HUES64 (cell line): ENCODE data around the gene RBM18. TPM values are rescaled to one million over a fixed set of nuclear protein-coding genes. Genes with fewer than 3 reads are reported as not detected.
A peak's percentile ranks its signal among the peaks of the same experiment; 100 is the strongest.

Experiments
- H3K27ac ChIP-seq: 2 replicates; pipeline ENCODE4 v1.7.0; 2013; ENCODE audit warnings: low read depth, low read length, inconsistent platforms
- H3K27me3 ChIP-seq: 2 replicates; pipeline ENCODE4 v1.6.1; 2013; ENCODE audit warnings: mild to moderate bottlenecking, low read length; ENCODE audit not compliant: insufficient read depth
- H3K36me3 ChIP-seq: 2 replicates; pipeline ENCODE4 v1.6.1; 2013; ENCODE audit warnings: mild to moderate bottlenecking, low read length; ENCODE audit not compliant: insufficient read depth
- H3K4me1 ChIP-seq: 2 replicates; pipeline ENCODE4 v1.6.1; 2013; ENCODE audit warnings: mild to moderate bottlenecking, low read length, moderate library complexity; ENCODE audit not compliant: insufficient read depth
- H3K4me3 ChIP-seq: 2 replicates; pipeline ENCODE4 v1.5.1; 2013; ENCODE audit warnings: mild to moderate bottlenecking, low read length, moderate library complexity
- H3K9ac ChIP-seq: 2 replicates; pipeline ENCODE4 v1.6.1; 2013; ENCODE audit warnings: mild to moderate bottlenecking, low read depth, low read length
- H3K9me3 ChIP-seq: 2 replicates; pipeline ENCODE4 v1.6.1; 2013; ENCODE audit warnings: low read depth, low read length; ENCODE audit not compliant: insufficient read depth
- WGBS: fragments of 150-250, 120-280 bp; methylation state at CpG from one replicate; pipeline ENCODE4 v1.1.7; 2013; ENCODE audit warnings: missing lambda C conversion rate; 5-methylcytosine and 5-hydroxymethylcytosine counted together
- polyA plus RNA-seq, 2 experiments: library from polyadenylated mRNA; stranded (reverse); fragments of 50-300 nt; gene quantifications; one replicate each; pipeline ENCODE4 v1.2.3, GENCODE V29; 2013

The RBM18 gene
- 15.5 TPM for polyA plus RNA-seq (2013, experiment 1 of 2)
- polyA plus RNA-seq (2013, experiment 2 of 2) = 19.0 TPM

- no peaks in the 10 kb centered on the region for H3K27me3 ChIP-seq
- H3K4me3 ChIP-seq = peak within 1 kb of the TSS; percentile 93
- WGBS = under 1% methylated on average over 60 of the region's 60 CpGs
- H3K9me3 ChIP-seq = no peaks in the 10 kb centered on the region
- H3K36me3 ChIP-seq = peaks cover 12% of the 10 kb centered on the region
- peak within 1 kb of the TSS; percentile 91 for H3K9ac ChIP-seq
- peaks cover 13% of the 10 kb centered on the region for H3K4me1 ChIP-seq
- H3K27ac ChIP-seq = peak within 1 kb of the TSS; percentile 85
Measured at GRCh38 chr9:122264360-122265148, at the start of gene RBM18, which contains the start of gene MRRF. Gene RBM18 (minus strand): TSS chr9:122264840. CDS start chr9:122261492, 3,348 bp downstream. Gene MRRF (plus strand): TSS chr9:122264882. CDS start chr9:122270892, 6,010 bp downstream.

- H3K36me3 ChIP-seq = peaks cover 56% of the 10 kb centered on the region
- H3K27ac ChIP-seq = no peak overlapping the region
- H3K9ac ChIP-seq = no peak overlapping the region
- H3K4me1 ChIP-seq = no peaks in the 10 kb centered on the region
- no peak overlapping the region for H3K4me3 ChIP-seq
- no peaks in the 10 kb centered on the region for H3K27me3 ChIP-seq
- no peaks in the 10 kb centered on the region for H3K9me3 ChIP-seq
Measured at GRCh38 chr9:122314165-122314564, 49.5 kb upstream of the RBM18 start.

GRCh38 chr9:122309861-122310260, 45.2 kb upstream of the RBM18 start:
- no peak overlapping the region for H3K27ac ChIP-seq
- peaks cover 54% of the 10 kb centered on the region for H3K36me3 ChIP-seq
- no peak overlapping the region for H3K9ac ChIP-seq
- H3K4me3 ChIP-seq = no peak overlapping the region
- no peaks in the 10 kb centered on the region for H3K4me1 ChIP-seq
- H3K9me3 ChIP-seq = no peaks in the 10 kb centered on the region
- WGBS = 94% methylated on average over 2 of the region's 2 CpGs
- no peaks in the 10 kb centered on the region for H3K27me3 ChIP-seq

GRCh38 chr9:122307925-122308324, 43.3 kb upstream of the RBM18 start:
- H3K36me3 ChIP-seq = peaks cover 39% of the 10 kb centered on the region
- H3K27ac ChIP-seq = no peak overlapping the region
- 91% methylated on average over 1 of the region's 1 CpG for WGBS
- H3K4me3 ChIP-seq = no peak overlapping the region
- H3K9ac ChIP-seq = no peak overlapping the region
- H3K4me1 ChIP-seq = no peaks in the 10 kb centered on the region; the same call in 1 of the 2 replicates
- H3K27me3 ChIP-seq = no peaks in the 10 kb centered on the region
- H3K9me3 ChIP-seq = no peaks in the 10 kb centered on the region

- Histone ChIP-seq H3K27ac (no peak overlapping the region), H3K9me3 (no peaks in the 10 kb centered on the region), H3K27me3 (no peaks in the 10 kb centered on the region), H3K4me3 (no peak overlapping the region), H3K9ac (no peak overlapping the region), H3K36me3 (peaks cover 37% of the 10 kb centered on the region), H3K4me1 (no peaks in the 10 kb centered on the region; the same call in 1 of the 2 replicates)
- WGBS = 80% methylated on average over 5 of the region's 5 CpGs
Measured at GRCh38 chr9:122307061-122307460, 42.4 kb upstream of the RBM18 start.

GRCh38 chr9:122302237-122303093, 37.8 kb upstream of the RBM18 start:
- Histone ChIP-seq H3K4me1 (no peaks in the 10 kb centered on the region; the same call in 1 of the 2 replicates), H3K36me3 (peaks cover 26% of the 10 kb centered on the region), H3K9me3 (no peaks in the 10 kb centered on the region), H3K27me3 (no peaks in the 10 kb centered on the region), H3K4me3 (no peak overlapping the region), H3K9ac (no peak overlapping the region), H3K27ac (no peak overlapping the region)
- 55% methylated on average over 5 of the region's 5 CpGs for WGBS

DNA sequence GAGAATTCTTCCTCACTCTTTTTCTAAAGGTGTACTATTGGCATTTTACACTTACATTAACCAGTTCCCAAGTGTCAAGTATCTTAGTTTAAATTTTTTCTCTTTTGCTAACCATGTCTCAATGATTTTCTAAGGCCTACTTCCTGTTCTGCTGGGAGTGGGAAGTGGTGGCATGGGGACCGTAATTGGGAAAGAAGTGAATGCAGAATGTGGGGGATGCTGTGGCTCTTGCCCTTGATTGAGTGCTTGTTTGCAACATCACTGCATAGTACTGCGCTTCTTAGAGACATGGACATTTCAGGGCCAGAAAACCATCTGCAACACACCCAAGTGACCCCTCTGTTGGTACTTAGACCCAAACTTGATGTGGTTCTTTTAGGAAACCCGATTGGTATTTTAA, 32.9 kb upstream of the RBM18 start:
- no peak overlapping the region for H3K4me3 ChIP-seq
- no peaks in the 10 kb centered on the region for H3K27me3 ChIP-seq
- no peak overlapping the region for H3K9ac ChIP-seq
- 93% methylated on average over 3 of the region's 3 CpGs for WGBS
- no peak overlapping the region for H3K27ac ChIP-seq
- no peaks in the 10 kb centered on the region; the same call in 1 of the 2 replicates for H3K4me1 ChIP-seq
- H3K9me3 ChIP-seq = no peaks in the 10 kb centered on the region
- H3K36me3 ChIP-seq = peaks cover 59% of the 10 kb centered on the region

GRCh38 chr9:122294531-122294930, 29.9 kb upstream of the RBM18 start:
- no peaks in the 10 kb centered on the region for H3K9me3 ChIP-seq
- H3K27me3 ChIP-seq = no peaks in the 10 kb centered on the region
- no peak overlapping the region for H3K27ac ChIP-seq
- peaks cover 77% of the 10 kb centered on the region for H3K36me3 ChIP-seq
- no peaks in the 10 kb centered on the region for H3K4me1 ChIP-seq
- H3K9ac ChIP-seq = no peak overlapping the region
- WGBS = 97% methylated on average over 4 of the region's 4 CpGs
- no peak overlapping the region for H3K4me3 ChIP-seq

DNA sequence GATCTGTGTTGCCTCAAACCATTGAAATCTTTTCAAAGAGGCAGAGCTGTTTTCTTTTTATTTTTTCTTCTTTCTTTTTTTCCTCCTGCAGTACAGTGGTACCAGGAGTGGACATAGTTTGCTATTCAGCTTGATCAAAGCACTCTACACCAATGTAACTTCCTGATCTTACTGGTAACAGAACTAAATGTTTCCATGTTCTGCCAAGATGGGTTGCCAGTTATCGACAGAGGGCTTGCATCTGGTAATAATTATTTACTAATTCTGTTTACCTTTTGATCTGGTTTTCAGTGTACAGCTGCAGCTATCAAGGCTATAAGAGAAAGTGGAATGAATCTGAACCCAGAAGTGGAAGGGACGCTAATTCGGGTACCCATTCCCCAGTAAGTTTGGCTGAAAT, 26.8 kb upstream of the RBM18 start:
- no peak overlapping the region for H3K27ac ChIP-seq
- no peak overlapping the region for H3K4me3 ChIP-seq
- WGBS = 88% methylated on average over 3 of the region's 3 CpGs
- no peaks in the 10 kb centered on the region for H3K4me1 ChIP-seq
- H3K27me3 ChIP-seq = no peaks in the 10 kb centered on the region
- H3K9me3 ChIP-seq = no peaks in the 10 kb centered on the region
- peaks cover 79% of the 10 kb centered on the region for H3K36me3 ChIP-seq
- no peak overlapping the region for H3K9ac ChIP-seq

GRCh38 chr9:122287214-122287720, 22.6 kb upstream of the RBM18 start:
- Histone ChIP-seq H3K9me3 (no peaks in the 10 kb centered on the region), H3K4me3 (no peak overlapping the region), H3K9ac (no peak overlapping the region), H3K4me1 (no peaks in the 10 kb centered on the region), H3K27me3 (no peaks in the 10 kb centered on the region), H3K36me3 (peaks cover 68% of the 10 kb centered on the region), H3K27ac (no peak overlapping the region)
- WGBS = 93% methylated on average over 1 of the region's 1 CpG

GRCh38 chr9:122286764-122287163, 22.1 kb upstream of the RBM18 start:
- H3K9ac ChIP-seq = no peak overlapping the region
- no peaks in the 10 kb centered on the region for H3K9me3 ChIP-seq
- H3K36me3 ChIP-seq = peaks cover 67% of the 10 kb centered on the region
- no peaks in the 10 kb centered on the region for H3K27me3 ChIP-seq
- no peaks in the 10 kb centered on the region for H3K4me1 ChIP-seq
- 89% methylated on average over 1 of the region's 1 CpG for WGBS
- H3K4me3 ChIP-seq = no peak overlapping the region
- no peak overlapping the region for H3K27ac ChIP-seq
